Measurements from ENCODE around the gene CSMD2.

CSMD2 gene

GRCh38 chr1:34164771-34165391 lies at the start of gene CSMD2:
TSS of gene CSMD2 (minus strand) at chr1:34165230. CDS start at chr1:34165097, 133 bp downstream.
- H3K27ac ChIP-seq: peak within 1 kb of the TSS; percentile 24; the same call in 1 of the 2 replicates

GRCh38 chr1:34213956-34214355 lies 48.9 kb upstream of the CSMD2 start:
- TF ChIP-seq CTCF (conservative IDR thresholded peaks at IDR 0.05): no peak
- no peak overlapping the region for H3K27ac ChIP-seq

More at GRCh38 chr1:34164771-34165391, at the start of gene CSMD2:
- no peak for TF ChIP-seq CTCF (conservative IDR thresholded peaks at IDR 0.05)

GRCh38 chr1:34212673-34213072 lies 47.6 kb upstream of the CSMD2 start:
- no peak overlapping the region for H3K27ac ChIP-seq

GRCh38 chr1:34199927-34200326 lies 34.9 kb upstream of the CSMD2 start:
- TF ChIP-seq CTCF (conservative IDR thresholded peaks at IDR 0.05): no peak
- H3K27ac ChIP-seq: no peak overlapping the region

More at GRCh38 chr1:34212673-34213072, 47.6 kb upstream of the CSMD2 start:
- no peak for TF ChIP-seq CTCF (conservative IDR thresholded peaks at IDR 0.05)

- TF ChIP-seq CTCF (conservative IDR thresholded peaks at IDR 0.05): no peak
- H3K27ac ChIP-seq: no peak overlapping the region
Measured at GRCh38 chr1:34192621-34193020, 27.6 kb upstream of the CSMD2 start.

- no peak overlapping the region for H3K27ac ChIP-seq
- TF ChIP-seq CTCF (conservative IDR thresholded peaks at IDR 0.05): no peak
Measured at GRCh38 chr1:34190692-34191091, 25.7 kb upstream of the CSMD2 start.

- no peak overlapping the region for H3K27ac ChIP-seq
- no peak for TF ChIP-seq CTCF (conservative IDR thresholded peaks at IDR 0.05)
Measured at GRCh38 chr1:34188985-34189384, 24.0 kb upstream of the CSMD2 start.

Data from VCaP (cell line).